ENCODE data around the gene MSI2. TPM values are rescaled to one million over a fixed set of nuclear protein-coding genes. Genes with fewer than 3 reads are reported as not detected.

The MSI2 gene
- total RNA-seq, 4 donors from 2014 or later: 9.9 to 18.5 (median 13.8) TPM

GRCh38 chr17:57518587-57519581 lies 262.6 kb downstream of the MSI2 start:
- no peak overlapping the region for H3K4me3 ChIP-seq (ENCODE audit: low read depth, poor library complexity, severe bottlenecking)
- intact Hi-C loops (cut with DNase I; ENCODE audit: low total_unique reads): no loop called here
- TF ChIP-seq POLR2A (IDR thresholded peaks at IDR 0.05) (no peak), CTCF (IDR thresholded peaks at IDR 0.05) (no peak)
- DNase-seq (ENCODE audit: low spot score in 2 of 2): no peak
- WGBS, 2 donors: 64 to 74% methylated on average over 20 of the region's 20 CpGs

- 93 to 95% methylated on average over 7 of the region's 7 CpGs for WGBS, 2 donors
- no peak for TF ChIP-seq POLR2A (IDR thresholded peaks at IDR 0.05)
- no peak for TF ChIP-seq CTCF (IDR thresholded peaks at IDR 0.05)
- DNase-seq (ENCODE audit: low spot score in 2 of 2): no peak
- intact Hi-C loops (cut with DNase I; ENCODE audit: low total_unique reads): no loop called here
- H3K4me3 ChIP-seq (ENCODE audit: low read depth, poor library complexity, severe bottlenecking): no peak overlapping the region
Observed at GRCh38 chr17:57519800-57520199, 263.5 kb downstream of the MSI2 start.

GRCh38 chr17:57521606-57522005 lies 265.3 kb downstream of the MSI2 start:
- TF ChIP-seq POLR2A (IDR thresholded peaks at IDR 0.05): no peak
- no peak for TF ChIP-seq CTCF (IDR thresholded peaks at IDR 0.05)
- DNase-seq (ENCODE audit: low spot score in 2 of 2): no peak
- H3K4me3 ChIP-seq (ENCODE audit: low read depth, poor library complexity, severe bottlenecking): no peak overlapping the region
- WGBS, 2 donors: 87 to 98% methylated on average over 7 of the region's 7 CpGs
- intact Hi-C loops (cut with DNase I; ENCODE audit: low total_unique reads): no loop called here

- no peak for TF ChIP-seq CTCF (IDR thresholded peaks at IDR 0.05)
- no peak for TF ChIP-seq POLR2A (IDR thresholded peaks at IDR 0.05)
- no peak overlapping the region for H3K4me3 ChIP-seq (ENCODE audit: low read depth, poor library complexity, severe bottlenecking)
- 82% methylated on average over 9 to 10 of the region's 10 CpGs for WGBS, 2 donors
- intact Hi-C loops (cut with DNase I; ENCODE audit: low total_unique reads): no loop called here
- DNase-seq (ENCODE audit: low spot score in 2 of 2): no peak
Observed at GRCh38 chr17:57522042-57523005, 266.0 kb downstream of the MSI2 start.

GRCh38 chr17:57523926-57524632 lies 267.8 kb downstream of the MSI2 start:
- intact Hi-C loops (cut with DNase I; ENCODE audit: low total_unique reads): no loop called here
- H3K4me3 ChIP-seq (ENCODE audit: low read depth, poor library complexity, severe bottlenecking): no peak overlapping the region
- no peak for DNase-seq (ENCODE audit: low spot score in 2 of 2)
- 69 to 70% methylated on average over 7 of the region's 7 CpGs for WGBS, 2 donors
- TF ChIP-seq POLR2A (IDR thresholded peaks at IDR 0.05) (no peak), CTCF (IDR thresholded peaks at IDR 0.05) (no peak)
